Mesangial cell (primary cell): Measurements from ENCODE around the gene PLXNC1. TPM values are rescaled to one million over a fixed set of nuclear protein-coding genes. Genes with fewer than 3 reads are reported as not detected.

Source experiments
- total RNA-seq: library from RNA; depleted of rRNA; stranded (reverse); fragments of >200 nt; gene quantifications from 2 replicates; pipeline ENCODE4 v1.2.3, GENCODE V29; 2015

Gene PLXNC1
- total RNA-seq = under 0.01 and 0.25 TPM in 2 replicates

DNA sequence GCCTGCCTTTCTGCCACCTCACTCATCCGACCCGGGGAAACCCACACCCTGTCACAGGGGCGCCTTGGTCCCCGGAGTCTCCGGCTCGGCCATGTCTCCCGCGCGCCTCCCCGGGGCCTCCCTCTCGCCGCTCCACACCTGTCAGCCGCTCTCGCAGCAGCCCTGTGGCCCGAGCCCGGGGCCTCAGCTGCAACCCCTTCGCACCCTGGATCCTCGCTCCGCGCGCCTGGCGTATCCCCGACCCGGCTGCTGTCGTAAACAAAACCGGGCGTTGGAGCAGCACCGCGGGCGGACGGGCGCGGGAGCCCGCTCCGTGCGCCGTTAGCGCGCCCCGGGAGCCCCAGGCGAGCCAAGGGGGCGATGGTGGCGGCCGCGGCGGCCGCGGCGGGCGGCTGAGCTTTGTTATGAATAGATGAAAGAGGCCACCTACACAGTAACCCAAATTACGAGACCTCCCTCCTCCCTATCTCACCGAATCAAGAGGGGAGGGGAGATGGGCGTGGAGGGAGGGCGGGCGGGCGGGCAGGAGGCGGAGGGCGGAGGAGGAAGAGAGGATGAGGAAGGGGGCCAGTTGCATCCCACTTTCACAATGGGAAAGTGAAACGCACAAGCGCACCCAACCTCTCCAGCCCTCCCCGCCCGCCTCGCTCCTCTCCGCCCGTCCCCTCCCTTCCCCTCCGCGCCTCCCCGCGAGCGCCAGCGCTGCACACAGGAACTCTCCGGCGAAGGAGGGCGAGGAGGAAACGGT is at the start of gene PLXNC1:
Gene PLXNC1, plus strand, starts transcription at position 587 of the 748 bp plus-strand sequence. CDS start 395 bp downstream, outside the sequence.

